Measurements from ENCODE around the gene ARSB.

DNA sequence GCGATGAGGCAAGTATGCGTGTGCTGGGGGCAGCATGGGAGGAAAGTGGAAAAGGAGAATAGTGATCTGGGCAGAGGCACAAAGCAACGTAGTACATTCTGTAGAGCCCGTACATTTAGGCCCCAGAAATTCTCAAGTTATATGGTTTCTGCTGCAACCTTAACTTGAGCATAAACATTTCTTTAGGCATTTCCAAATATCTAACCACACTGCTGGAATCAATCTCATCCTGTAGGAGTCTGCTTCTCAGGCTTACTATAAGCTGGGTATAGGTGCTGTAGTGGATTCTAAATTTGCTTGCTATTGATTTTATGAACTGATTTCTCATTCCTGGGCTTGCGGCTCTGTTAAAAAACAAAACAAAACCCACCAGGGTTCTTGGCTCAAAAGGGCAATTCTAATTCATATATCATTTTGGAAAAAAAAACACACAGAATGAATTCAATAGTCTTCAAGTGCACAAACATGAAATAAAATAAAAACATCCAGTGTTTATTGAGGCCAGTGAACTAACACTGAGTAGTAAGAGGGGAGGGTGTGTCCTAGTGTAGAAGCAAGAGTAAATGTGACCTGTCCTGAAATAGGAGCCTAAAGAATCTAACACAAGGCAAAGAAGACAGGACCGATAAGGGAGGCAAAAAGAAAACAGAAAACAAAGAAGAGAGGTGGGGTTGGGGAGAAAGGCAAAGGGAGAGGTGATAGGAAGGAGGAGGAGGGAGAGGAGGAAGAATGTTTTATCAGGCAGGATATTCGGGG is 191.0 kb downstream of the ARSB start:
- TF ChIP-seq EZH2 (IDR thresholded peaks at IDR 0.05; ENCODE audit: insufficient read depth, low read length), result no peak
- TF ChIP-seq, protein P1, sequence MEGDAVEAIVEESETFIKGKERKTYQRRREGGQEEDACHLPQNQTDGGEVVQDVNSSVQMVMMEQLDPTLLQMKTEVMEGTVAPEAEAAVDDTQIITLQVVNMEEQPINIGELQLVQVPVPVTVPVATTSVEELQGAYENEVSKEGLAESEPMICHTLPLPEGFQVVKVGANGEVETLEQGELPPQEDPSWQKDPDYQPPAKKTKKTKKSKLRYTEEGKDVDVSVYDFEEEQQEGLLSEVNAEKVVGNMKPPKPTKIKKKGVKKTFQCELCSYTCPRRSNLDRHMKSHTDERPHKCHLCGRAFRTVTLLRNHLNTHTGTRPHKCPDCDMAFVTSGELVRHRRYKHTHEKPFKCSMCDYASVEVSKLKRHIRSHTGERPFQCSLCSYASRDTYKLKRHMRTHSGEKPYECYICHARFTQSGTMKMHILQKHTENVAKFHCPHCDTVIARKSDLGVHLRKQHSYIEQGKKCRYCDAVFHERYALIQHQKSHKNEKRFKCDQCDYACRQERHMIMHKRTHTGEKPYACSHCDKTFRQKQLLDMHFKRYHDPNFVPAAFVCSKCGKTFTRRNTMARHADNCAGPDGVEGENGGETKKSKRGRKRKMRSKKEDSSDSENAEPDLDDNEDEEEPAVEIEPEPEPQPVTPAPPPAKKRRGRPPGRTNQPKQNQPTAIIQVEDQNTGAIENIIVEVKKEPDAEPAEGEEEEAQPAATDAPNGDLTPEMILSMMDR (IDR thresholded peaks at IDR 0.05; ENCODE audit: insufficient read depth, low read depth, low read length), result no peak

All from astrocyte (in vitro differentiated cells and primary cell).